Osteocyte (in vitro differentiated cells): ENCODE results near the gene FAM162A. TPM values are rescaled to one million over a fixed set of nuclear protein-coding genes. Genes with fewer than 3 reads are reported as not detected.
"Not testable (repeated sequence)": the region's sequence is repeated elsewhere in the genome, so short reads cannot be mapped to it uniquely, and the experiment has no call there.

Experiments
- DNase-seq: peaks from one replicate; pipeline ENCODE4 v3.0.0; 2021; ENCODE audit warnings: mixed read lengths; ENCODE audit not compliant: unreplicated experiment; ENCODE audit errors: extremely low spot score
- H3K27ac Mint-ChIP-seq: one replicate; pipeline ENCODE4 v1.8.0; 2021; ENCODE audit warnings: mild to moderate bottlenecking, mixed read lengths; ENCODE audit not compliant: unreplicated experiment
- H3K27me3 Mint-ChIP-seq: one replicate; pipeline ENCODE4 v1.8.0; 2021; ENCODE audit warnings: mixed read lengths; ENCODE audit not compliant: unreplicated experiment
- H3K36me3 Mint-ChIP-seq: one replicate; pipeline ENCODE4 v1.8.0; 2021; ENCODE audit warnings: mixed read lengths; ENCODE audit not compliant: unreplicated experiment
- H3K4me1 Mint-ChIP-seq: one replicate; pipeline ENCODE4 v1.8.0; 2021; ENCODE audit warnings: mixed read lengths; ENCODE audit not compliant: unreplicated experiment
- H3K4me3 Mint-ChIP-seq: one replicate; pipeline ENCODE4 v1.8.0; 2021; ENCODE audit warnings: mild to moderate bottlenecking, moderate library complexity, mixed read lengths; ENCODE audit not compliant: unreplicated experiment
- H3K9me3 Mint-ChIP-seq: one replicate; pipeline ENCODE4 v1.8.0; 2021; ENCODE audit warnings: mixed read lengths; ENCODE audit not compliant: unreplicated experiment
- total RNA-seq: library from RNA; stranded (reverse); gene quantifications from 2 replicates; pipeline ENCODE4 v1.2.1, GENCODE V29; 2021
- TF ChIP-seq, protein P1 (sequence below): fragments of 200-600 bp; sonication (generic); IDR thresholded peaks from 2 replicates; pipeline ENCODE4 v1.5.0; 2021; ENCODE audit warnings: antibody characterized with exemption, mild to moderate bottlenecking, moderate library complexity

Gene FAM162A
- total RNA-seq, 1 donor from 2014 or later: 34.3 TPM

DNA sequence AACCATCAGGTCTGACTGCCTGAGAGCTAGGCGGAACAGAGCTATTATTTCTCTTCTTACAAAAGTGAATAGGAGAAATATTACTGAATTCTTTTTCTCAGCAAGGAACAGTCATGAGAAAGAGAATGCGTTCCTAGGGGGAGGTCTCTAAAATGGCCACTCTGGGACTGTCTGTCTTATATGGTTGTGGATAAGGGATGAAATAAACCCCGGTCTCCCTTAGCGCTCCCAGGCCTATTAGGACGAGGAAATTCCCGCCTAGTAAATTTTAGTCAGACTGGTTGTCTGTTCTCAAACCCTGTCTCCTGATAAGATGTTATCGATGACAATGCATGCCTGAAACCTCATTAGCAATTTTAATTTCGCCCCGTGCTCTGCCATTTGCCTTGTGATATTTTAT lies 52.0 kb downstream of the FAM162A start:
- no peak overlapping the region for H3K27ac Mint-ChIP-seq
- no peak for DNase-seq
- TF ChIP-seq, protein P1, sequence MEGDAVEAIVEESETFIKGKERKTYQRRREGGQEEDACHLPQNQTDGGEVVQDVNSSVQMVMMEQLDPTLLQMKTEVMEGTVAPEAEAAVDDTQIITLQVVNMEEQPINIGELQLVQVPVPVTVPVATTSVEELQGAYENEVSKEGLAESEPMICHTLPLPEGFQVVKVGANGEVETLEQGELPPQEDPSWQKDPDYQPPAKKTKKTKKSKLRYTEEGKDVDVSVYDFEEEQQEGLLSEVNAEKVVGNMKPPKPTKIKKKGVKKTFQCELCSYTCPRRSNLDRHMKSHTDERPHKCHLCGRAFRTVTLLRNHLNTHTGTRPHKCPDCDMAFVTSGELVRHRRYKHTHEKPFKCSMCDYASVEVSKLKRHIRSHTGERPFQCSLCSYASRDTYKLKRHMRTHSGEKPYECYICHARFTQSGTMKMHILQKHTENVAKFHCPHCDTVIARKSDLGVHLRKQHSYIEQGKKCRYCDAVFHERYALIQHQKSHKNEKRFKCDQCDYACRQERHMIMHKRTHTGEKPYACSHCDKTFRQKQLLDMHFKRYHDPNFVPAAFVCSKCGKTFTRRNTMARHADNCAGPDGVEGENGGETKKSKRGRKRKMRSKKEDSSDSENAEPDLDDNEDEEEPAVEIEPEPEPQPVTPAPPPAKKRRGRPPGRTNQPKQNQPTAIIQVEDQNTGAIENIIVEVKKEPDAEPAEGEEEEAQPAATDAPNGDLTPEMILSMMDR: no peak
- peaks cover 10% of the 10 kb centered on the region for H3K9me3 Mint-ChIP-seq
- peaks cover 59% of the 10 kb centered on the region for H3K36me3 Mint-ChIP-seq
- H3K4me1 Mint-ChIP-seq: no peaks in the 10 kb centered on the region
- no peaks in the 10 kb centered on the region for H3K27me3 Mint-ChIP-seq
- H3K4me3 Mint-ChIP-seq: no peak overlapping the region

DNA sequence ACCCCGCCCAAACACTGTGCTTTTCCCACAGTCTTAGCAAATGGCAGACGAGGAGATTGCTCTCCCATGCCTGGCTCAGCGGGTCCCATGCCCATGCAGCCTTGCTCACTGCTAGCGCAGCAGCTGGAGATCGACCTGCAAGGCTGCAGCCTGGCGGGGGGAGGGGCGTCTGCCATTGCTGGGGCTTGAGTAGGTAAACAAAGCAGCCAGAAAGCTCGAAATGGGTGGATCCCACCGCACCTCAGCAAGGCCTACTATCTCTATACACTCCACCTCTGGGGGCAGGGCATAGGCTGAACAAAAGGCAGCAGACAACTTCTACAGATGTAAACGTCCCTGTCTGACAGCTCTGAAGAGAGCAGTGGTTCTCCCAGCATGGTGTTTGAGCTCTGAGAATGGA lies 59.1 kb downstream of the FAM162A start:
- Mint-ChIP-seq H3K4me1 (no peaks in the 10 kb centered on the region), H3K27me3 (no peaks in the 10 kb centered on the region), H3K9me3 (no peaks in the 10 kb centered on the region), H3K4me3 (no peak overlapping the region), H3K36me3 (peaks cover 65% of the 10 kb centered on the region), H3K27ac (no peak overlapping the region)
- TF ChIP-seq, protein P1: no peak
- no peak for DNase-seq

DNA sequence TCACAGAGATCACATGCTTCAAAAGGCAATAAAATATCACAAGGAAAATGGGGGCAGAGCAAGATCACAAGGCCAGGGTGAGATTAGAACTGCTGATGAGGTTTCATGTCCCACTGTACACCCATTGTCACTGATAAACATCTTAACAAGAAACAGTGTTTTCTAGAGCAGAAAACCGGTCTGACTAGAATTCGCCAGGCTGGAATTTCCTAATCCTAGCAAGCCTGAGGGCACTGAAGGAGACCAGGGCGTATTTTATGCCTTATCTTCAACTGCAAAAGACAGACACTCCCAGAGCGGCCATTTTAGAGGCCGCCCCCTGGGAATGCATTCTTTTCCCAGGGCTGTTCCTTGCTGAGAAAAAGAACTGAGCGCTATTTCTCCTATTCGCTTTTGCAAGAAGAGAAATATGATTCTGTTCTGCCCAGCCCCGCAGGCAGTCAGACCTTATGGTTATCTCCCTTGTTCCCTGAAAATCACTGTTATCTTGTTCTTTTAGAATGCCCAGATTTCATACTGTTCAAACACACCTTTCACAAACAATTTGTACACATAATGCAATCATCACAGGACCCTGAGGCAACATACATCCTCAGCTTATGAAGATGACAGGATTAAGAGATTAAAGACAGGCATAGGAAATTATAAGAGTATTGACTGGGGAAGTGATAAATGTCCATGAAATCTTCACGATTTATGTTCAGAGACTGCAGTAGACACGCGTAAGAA lies 59.9 kb downstream of the FAM162A start:
- peaks cover 66% of the 10 kb centered on the region for H3K36me3 Mint-ChIP-seq
- H3K4me1 Mint-ChIP-seq, H3K9me3 Mint-ChIP-seq, H3K27ac Mint-ChIP-seq, DNase-seq, H3K27me3 Mint-ChIP-seq, H3K4me3 Mint-ChIP-seq: not testable (repeated sequence)

DNA sequence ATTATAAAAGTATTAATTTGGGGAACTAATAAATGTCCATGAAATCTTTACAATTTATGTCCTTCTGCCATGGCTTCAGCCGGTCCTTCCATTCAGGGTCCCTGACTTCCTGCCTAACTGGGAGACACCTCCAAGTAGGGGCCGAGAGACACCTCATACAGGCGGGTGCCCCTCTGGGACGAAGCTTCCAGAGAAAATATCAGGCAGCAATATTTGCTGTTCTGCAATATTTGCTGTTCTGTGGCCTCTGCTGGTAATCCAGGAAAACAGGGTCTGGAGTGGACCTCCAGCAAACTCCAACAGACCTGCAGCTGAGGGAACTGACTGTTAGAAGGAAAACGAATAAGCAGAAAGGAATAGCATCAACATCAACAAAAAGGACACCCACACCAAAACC lies 60.5 kb downstream of the FAM162A start:
- H3K27ac Mint-ChIP-seq, H3K4me1 Mint-ChIP-seq, H3K4me3 Mint-ChIP-seq, DNase-seq, H3K27me3 Mint-ChIP-seq, H3K9me3 Mint-ChIP-seq: not testable (repeated sequence)
- H3K36me3 Mint-ChIP-seq: peaks cover 69% of the 10 kb centered on the region

DNA sequence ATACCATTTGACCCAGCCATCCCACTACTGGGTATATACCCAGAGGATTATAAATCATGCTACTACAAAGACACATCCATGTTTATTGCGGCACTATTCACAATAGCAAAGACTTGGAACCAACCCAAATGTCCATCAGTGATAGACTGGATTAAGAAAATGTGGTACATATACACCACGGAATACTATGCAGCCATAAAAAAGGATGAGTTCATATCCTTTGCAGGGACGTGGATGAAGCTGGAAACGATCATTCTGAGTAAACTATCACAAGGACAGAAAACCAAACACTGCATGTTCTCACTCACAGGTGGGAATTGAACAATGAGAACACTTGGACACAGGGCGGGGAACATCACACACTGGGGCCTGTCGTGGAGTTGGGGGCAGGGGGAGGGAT lies 64.2 kb downstream of the FAM162A start:
- H3K9me3 Mint-ChIP-seq, H3K27me3 Mint-ChIP-seq, H3K4me1 Mint-ChIP-seq, H3K4me3 Mint-ChIP-seq, H3K27ac Mint-ChIP-seq, DNase-seq: not testable (repeated sequence)
- H3K36me3 Mint-ChIP-seq: peaks cover 67% of the 10 kb centered on the region

DNA sequence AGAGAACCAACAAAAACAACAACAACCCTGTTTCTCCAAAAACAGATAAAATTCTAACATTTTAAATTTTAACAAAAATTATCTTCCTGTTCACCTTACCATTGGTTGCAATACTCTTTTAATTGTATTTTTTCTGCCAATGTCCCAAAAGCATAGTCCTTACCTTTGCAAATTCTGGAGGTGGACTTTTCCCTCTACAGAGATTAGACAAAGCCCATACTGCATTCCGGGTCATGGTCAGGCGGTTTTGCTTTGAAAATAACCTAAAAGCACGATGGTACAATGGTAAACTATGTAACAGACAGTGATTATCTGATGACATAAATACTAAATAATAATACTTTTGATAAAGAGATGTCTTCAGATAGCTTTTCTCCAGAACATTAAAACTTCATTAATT lies 67.4 kb downstream of the FAM162A start:
- TF ChIP-seq, protein P1: no peak
- Mint-ChIP-seq H3K27me3 (no peaks in the 10 kb centered on the region), H3K9me3 (no peaks in the 10 kb centered on the region), H3K27ac (no peak overlapping the region), H3K36me3 (peaks cover 59% of the 10 kb centered on the region), H3K4me3 (no peak overlapping the region), H3K4me1 (no peaks in the 10 kb centered on the region)
- DNase-seq: no peak
